IPS DF 19.7 (cell line): ENCODE measurements around the gene UNC5CL.

ENCODE experiments used
- DNase-seq: peaks from one replicate; pipeline ENCODE4 v3.0.0-alpha.2; 2013; ENCODE audit warnings: low read depth, low spot score

Gene UNC5CL, protein sequence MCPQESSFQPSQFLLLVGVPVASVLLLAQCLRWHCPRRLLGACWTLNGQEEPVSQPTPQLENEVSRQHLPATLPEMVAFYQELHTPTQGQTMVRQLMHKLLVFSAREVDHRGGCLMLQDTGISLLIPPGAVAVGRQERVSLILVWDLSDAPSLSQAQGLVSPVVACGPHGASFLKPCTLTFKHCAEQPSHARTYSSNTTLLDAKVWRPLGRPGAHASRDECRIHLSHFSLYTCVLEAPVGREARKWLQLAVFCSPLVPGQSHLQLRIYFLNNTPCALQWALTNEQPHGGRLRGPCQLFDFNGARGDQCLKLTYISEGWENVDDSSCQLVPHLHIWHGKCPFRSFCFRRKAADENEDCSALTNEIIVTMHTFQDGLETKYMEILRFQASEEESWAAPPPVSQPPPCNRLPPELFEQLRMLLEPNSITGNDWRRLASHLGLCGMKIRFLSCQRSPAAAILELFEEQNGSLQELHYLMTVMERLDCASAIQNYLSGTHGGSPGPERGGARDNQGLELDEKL

DNA sequence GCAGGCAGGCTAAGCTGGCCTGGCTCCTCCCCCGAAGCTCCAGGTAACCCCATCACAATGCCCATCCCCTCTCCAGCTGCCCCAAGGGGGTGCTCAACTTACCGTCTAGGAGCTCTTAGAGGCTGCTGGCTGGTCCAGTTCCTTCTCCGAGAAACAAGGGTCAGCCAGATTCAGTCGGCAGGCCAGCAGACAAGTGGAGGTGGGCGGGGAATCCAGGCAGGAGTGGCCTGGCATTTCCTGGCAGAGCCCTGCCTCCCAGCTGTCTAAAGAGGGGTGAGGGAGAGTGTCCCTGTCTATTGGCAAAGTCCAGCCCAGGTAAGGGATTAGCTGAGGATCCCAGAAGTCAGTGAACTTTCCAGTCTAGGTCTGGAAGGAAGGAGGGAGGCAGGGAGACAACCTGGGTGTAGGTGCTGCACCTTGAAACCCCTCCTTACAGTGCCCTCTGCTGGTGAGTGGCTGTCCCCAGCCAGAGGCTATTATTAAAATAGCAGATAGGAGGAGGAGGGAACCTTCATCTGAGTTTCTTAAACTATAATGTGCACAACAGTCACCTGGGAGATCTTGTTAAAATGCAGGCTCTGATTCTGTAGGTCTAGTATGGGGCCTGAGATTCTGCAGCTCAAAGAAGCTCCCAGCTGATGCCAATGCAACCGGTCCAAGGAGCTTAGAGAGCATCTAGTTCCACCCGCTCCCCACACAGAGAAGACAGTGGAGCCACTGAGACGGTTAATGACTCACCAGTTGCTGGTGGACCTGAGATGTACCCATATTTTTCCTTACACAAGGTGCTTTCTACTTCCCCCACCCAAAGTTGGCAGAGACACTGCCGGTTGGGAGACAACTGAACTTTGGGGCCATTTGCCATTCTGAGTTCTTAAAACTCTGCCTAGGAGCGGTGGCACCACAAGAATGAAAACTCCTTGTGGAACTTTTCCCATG lies at the start of gene UNC5CL:
UNC5CL (minus strand) TSS at position 162 of the 939 bp plus-strand sequence. CDS start 4,147 bp downstream, outside the sequence.
- DNase-seq = peak; percentile 50

DNA sequence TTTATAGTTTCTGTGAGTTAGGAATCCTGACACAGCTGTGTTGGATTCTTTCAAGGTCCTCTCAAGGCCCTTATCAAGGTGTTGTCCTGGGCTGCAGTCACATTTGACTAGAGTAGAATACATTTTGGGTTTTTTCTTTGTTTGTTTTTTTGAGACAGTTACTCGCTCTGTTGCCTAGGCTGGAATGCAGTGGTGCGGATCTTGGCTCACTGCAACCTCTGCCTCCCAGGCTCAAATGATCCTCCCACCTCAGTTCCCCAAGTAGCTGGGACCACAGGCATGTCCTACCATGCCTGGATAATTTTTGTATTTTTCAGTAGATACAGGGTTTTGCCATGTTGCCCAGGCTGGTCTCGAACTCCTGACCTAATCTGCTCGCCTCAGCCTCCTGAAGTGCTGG lies 49.4 kb upstream of the UNC5CL start:
- no peak for DNase-seq

DNA sequence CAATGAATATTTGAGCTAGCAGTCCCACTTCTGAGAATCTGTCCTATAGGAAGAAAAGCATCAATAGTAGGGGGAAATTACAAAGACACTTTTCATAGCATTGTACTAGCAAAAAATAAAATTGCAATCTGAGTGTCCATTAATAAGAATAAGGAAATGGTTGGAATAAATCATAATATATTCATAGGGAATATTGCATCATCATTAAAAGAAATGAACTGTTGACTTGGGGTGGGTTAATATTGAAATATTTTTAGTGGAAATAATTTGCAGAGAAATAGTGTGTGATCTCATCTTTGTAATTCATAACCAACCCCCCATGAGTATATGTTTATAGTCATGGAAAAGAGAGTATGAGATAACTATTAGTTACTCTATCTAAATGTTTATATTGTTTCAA lies 46.2 kb upstream of the UNC5CL start:
- DNase-seq = no peak

DNA sequence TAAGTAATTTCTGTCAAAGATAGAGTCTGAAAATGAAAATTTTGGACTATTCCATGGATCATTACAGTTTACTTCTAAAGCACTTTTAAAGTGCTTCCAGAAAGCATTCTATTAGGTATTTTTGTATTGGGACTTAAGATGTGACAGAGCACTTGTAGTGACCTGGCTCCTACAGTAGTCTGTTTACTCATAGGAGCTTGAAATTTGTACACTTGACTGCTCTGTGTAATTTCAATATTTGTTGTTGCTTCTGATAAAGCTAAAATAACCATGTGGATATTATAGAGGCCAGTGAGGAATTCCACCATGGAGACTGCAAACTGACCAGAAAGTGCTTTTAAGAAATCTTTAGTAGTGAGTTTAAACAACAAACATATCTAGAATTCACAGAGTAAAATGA lies 44.1 kb upstream of the UNC5CL start:
- DNase-seq = no peak

DNA sequence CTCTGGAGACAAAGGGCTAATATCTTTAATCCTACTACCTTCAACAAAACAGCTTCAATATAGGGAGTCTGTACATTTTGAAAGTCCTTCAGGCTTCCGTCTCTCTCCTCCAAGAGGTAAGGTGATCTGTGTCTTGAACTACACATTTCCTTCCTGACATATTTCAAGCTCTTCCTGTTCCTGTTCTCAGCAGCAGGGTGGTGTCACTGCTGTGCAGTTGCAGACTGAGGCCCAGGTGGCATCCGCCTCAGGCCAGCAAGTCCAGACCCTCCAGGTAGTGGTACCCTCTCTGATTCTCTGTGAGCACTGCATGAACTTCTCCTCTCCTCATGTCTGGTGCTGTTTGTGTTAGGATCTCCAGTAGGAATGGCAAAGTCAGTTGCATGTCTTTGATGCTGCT lies 41.6 kb upstream of the UNC5CL start:
- no peak for DNase-seq

DNA sequence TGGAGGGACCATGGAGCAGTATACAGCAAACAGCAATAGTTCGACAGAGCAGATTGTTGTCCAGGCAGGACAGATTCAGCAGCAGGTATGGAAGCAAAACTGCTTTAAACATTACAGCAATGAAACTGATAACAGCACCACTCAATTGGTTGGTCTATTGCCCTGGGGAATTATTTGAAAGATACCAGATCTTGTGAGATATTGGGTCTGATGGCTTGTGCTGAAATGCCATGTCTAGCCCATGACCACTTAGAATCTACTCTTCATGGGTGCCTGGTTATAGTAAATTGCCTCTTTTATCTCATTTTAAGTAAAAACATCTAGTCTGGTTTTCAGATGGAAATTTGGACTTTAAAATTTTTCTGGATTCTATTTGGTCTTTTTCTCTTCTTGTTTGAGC lies 40.1 kb upstream of the UNC5CL start:
- no peak for DNase-seq

DNA sequence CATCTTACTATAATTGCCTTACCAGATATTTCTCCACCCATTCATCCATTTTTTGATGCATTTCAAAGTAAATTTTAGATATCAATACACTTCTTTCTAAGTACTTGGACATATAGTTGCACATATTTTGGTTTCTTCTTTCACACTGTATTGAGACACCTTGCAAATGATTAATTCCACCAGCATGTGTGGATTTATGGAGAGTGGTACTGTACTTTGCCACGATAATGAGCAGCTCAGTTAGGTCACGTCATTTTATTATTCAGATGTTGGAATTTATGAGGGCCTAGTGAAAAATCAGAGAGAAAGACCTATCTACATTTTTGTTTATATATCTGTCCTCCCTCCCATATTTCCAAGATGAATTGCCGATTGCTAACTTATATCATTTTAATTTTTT lies 39.1 kb upstream of the UNC5CL start:
- no peak for DNase-seq

DNA sequence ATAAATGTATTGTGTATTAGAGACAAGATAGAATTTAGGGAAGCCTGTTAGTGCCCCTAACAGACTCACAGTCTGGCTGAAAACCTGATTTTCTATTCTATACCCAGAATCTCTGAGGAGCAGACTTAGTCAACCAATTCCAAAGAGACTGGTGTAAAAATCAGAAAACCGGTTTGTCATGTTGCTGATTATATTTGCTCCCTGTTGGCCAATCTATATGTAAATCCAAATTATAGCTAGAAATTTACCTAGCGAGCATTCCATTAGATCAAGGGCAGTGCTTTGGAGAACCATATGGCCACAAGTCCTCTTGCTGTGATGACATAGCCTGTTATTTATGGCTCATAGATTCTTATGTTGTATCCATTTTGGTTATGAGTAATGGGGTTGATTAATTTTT lies 38.5 kb upstream of the UNC5CL start:
- no peak for DNase-seq

DNA sequence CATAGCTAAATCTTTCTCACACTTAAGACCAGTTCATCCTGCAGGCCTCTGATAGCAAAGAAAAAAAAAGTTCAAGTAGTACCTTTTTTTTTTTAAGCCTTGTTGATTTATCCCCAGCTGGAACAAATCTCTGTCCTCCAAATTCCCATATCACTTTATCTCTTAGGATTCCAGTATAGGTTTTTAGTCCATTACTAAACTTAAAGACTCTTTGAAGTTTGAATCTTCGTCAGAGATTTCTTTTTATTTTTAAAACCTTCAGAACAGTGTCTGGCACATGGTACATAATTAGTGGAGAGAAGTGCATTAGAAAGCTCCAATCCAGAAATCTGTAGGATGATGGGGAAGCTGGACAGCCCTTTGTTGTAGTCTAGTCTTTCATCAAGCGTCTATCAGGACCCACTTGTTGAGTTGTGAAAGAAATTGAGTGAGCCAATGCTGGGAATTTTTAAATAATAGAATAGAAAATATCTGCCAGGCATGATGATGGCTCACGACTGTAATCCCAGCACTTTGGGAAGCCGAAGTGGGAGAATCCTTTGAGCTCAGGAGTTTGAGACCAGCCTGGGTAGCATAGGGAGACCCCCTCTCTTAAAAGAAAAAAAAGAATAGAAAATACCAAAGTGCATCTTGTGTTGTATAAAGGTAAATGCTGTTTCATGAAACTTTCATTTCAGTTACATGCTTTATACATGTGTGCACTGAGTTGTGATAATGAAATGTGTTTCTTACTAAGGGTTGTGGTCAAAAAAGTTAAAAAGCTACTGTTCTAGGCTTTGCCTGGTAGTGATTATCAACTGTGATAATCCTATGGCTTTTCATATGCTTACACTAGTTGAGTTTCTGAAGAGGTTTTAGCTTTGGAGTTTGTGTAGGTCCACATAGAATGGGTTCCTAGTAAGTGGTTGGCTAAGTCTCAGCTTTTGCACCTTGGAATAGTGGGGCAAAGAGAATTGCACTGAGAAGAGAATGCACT lies 36.9 kb upstream of the UNC5CL start:
- no peak for DNase-seq

DNA sequence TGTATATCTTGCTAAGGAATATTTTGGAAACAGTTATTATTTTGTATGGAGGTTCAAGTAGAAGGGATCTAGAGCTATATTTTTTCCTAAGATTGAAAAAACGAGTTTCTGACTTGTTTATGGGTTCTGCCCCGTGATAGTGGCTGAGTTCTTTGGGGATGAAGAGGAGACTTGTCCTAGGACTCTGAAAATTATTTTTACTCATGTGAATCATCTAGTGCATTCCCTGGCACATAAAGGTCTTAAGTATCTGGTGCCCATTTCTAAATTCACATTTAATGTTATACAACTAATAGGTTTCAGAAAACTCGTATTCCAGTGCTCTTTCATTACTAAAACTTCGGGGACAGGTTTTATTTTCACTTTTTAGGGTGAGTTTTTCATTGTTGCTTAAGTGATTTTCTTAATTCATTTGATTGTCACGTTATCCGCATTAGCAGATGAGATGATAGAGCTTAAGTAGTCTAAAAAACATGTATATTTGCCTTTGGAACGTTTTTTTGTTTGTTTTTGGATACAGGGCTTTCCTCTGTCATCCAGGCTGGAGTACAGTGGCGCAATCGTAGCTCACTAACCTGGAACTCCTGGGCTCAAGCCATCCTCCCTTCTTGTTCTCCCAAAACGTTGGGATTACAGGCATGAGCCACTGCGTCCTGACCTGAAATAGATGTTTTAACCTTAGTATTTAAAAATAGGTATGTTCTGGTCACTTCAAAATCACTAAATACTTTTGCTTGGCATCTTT lies 35.8 kb upstream of the UNC5CL start:
- no peak for DNase-seq

DNA sequence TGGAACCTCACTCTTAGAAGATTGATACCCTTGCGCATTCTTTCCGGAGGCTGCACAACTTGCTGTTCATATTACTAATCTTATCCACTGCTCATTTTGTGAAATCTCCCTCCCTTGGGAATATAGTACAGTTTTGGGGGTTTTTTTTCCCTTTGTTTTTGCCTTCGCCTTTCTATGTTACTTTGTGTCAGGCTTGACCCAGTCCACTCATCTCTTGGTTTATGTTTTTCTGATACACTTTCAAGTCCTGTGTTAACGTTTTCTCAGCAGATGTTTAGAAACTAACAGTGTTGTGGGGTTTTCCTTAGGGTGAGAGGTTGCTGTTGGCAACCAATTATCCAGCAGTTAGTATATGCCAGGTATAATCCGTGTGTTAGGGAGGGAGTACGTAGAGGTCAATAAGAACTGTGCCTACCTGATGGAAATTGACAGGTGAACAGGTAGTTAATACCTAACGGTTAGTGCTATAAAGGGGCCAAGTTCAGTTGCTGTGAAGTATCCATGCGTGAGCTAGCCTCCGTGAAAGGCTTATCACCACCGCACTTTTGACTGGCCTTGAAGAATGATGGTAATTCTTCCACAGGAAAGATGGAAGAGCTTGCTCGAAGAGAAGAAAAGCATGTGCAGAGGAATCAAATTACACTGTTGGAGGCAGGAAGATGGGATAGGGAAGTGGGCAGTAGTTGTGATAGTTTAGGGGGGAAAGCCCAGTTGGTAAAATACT lies 35.1 kb upstream of the UNC5CL start:
- no peak for DNase-seq

DNA sequence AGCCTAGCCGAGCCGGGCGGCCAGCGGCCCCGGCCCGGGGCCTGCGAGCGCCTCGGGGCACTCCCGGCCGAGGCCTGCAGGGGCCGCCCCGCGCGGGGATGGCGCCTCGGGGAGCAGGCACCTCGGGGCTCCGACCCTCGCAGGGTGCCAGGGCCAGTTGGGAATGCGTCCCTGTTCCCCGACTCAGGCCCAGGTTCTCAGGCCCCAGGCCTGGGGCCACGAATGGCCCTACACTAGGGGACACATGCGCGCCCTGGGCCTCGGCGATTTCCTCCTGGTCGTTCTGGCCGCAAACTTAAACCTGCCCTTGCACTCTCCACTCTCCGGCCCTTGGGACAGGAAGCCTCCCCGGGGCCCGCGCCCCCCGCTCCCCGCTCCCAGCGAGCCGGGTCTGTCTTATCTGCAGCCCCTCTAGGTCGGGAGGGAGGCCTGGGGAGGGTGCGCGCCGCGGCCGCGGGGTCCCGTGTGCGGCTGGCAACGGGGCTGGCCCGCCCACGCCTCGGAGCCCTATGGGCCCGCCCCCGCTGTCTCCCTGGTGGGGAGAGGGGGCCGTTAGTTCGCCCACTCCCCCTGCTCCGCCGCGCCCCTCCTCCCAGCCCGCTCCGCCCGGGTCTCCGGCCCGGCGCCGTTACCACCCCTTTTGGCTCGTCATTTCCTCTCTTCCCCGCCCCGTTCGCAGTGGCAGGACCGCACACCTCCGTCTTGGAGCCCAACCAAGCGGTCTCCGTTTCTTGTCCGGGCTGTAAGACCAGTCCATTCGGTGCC lies 34.4 kb upstream of the UNC5CL start:
- DNase-seq = no peak

DNA sequence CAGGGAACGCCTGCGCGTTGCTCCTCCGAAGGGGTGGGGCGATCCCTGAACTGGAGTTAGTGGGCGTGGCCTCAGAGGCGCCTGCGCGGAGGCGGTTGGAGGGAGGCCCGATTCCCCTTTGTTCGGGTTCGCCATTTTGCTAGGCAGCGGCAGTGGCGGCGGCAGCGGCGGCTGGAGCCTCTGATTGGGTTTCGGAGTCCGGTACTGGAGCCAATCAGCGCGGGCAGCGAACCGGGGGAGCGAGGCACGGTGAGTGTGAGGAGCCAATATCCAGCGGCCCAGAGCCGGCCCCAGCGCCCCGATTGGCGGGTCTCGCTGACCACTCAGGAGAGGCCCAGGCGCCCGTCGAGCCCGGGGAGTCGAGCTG lies 33.8 kb upstream of the UNC5CL start, which contains the start of gene NFYA:
NFYA (plus strand) TSS at position 139 of the 367 bp plus-strand sequence. CDS start 6,116 bp downstream, outside the sequence.
- no peak for DNase-seq

DNA sequence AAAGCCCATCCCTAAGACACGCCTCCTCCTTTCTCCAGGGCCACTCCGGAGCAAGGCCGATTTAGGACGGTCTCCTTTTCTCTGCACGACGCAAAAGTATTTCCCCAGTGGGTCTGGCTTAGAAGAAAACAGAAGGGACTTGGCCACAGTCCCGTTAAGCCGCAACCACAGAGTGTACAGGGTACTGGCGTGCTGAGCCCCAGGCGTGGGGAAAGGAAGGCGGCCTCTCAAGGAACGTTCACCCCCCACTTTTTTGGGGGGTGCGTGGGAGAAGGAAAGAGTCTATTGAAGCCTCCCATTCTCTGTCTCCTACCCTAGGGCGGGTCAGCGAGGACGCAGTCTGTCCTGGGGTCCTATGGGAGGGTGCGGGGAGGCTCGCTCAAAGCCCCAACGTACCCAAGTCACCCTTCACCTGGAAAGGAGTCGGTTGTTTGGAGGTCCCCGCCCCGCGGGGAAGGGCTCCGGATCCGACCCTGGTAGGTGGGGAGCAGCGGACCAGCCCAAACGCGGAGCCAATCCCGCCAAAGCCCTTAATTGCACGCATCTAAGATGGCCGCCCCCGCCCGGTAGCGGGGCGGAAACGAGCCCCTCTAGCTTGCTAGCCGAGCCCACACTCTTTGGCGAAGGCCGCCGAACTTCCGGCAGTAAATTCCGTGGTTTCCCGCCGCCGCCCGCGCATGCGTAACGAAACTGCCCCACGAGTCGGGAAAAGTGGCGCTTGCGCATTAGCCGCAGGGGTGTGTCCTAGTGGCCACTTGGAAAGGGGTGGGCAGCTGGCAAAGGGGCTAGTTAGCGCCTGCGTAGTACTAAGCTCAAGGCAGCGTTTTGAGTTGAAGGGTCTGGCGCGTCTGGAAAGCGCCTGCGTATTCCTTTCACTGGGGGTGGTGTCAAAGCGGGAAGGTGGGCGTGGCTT lies 33.2 kb upstream of the UNC5CL start, which contains the start of gene OARD1:
OARD1 (minus strand) TSS at position 434 of the 913 bp plus-strand sequence. CDS start 722 bp downstream, outside the sequence.
- peak; percentile 85 for DNase-seq

DNA sequence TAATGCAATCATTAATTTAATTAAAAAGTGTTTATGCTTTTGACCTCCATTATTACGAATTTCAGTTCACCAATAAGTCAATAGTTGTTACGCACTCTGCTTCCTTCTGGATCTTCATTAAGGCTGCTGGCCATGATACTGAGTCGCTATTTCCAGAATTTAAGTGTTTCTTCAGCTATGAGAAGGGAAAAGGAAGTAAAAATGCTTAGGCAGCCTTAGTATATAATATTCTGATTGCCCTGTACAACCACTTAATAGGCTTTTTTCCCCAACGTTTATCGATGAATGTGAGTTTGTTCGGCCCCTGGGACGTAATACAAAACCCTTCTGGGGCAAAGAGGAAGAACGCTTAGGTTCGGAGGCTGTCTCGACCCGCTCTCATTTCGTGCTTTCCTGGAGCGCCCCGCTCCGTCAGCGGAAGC lies 32.5 kb upstream of the UNC5CL start:
- no peak for DNase-seq

DNA sequence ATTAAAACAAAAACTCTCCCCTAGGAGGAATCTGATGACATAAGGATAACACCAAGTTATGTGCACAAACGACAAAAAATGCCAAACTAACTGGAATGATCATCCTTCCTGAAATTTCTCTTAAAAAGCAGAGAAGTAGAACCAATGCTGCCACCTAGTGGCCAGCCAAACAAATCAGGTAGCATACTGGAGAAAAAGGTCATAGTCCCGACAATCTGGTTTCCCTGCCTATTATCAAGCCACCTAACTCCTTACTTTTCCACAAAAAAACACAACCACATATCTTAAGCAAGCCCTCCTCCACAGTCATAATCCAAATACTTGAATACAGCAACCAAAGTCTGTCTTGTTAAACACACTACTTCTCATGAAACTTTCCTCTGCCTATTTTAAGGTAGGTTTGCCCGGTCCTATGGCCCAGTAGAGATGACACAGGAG lies 27.9 kb upstream of the UNC5CL start:
- DNase-seq = no peak

DNA sequence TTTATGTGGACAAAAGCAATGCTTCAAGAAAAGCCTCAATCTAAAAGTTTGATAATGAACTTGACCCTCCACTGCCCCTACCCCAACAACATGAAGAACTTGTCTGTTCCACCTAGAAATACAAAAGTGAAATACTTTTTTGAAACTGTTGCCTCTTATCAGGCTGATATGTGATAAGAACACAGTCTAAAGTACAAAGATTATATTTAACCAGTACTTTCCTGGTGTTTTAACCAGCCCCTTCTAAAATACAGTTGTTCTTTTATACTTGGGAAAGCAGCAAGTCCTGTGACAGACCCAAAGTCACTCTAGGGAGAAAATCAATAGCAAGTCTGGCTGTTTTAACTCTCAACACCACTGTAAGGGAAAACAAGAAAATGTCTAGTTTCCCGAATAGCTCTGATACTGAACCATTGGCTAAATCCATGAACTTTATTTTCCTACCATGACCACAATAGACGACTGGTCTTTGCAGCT lies 26.6 kb upstream of the UNC5CL start:
- DNase-seq = no peak
